DOHH2 (cell line): ENCODE results near the gene HIVEP3.
A peak's percentile ranks its signal among the peaks of the same experiment; 100 is the strongest.

Experiments used
- H3F3A ChIP-seq: fragments of 200-600 bp; sonication (generic), shearing (Covaris generic); 2 replicates; pipeline ENCODE4 v1.6.0; 2016; ENCODE audit warnings: antibody characterized with exemption, mild to moderate bottlenecking; ENCODE audit not compliant: control insufficient read depth, insufficient read depth
- H3K27ac ChIP-seq: fragments of 200-600 bp; sonication (generic); 2 replicates; pipeline ENCODE4 v1.5.1; 2014; ENCODE audit warnings: low read depth, mild to moderate bottlenecking, low read length, moderate library complexity
- H3K27me3 ChIP-seq: fragments of 200-600 bp; sonication (generic); 2 replicates; pipeline ENCODE4 v1.6.1; 2014; ENCODE audit warnings: mild to moderate bottlenecking, low read length, mixed read lengths; ENCODE audit not compliant: control insufficient read depth
- H3K36me3 ChIP-seq: fragments of 200-600 bp; sonication (generic); 2 replicates; pipeline ENCODE4 v1.6.1; 2014; ENCODE audit warnings: mild to moderate bottlenecking, low read length, moderate library complexity, mixed read lengths; ENCODE audit not compliant: control insufficient read depth
- H3K4me1 ChIP-seq: fragments of 200-600 bp; sonication (generic); 2 replicates; pipeline ENCODE4 v1.6.1; 2014; ENCODE audit warnings: mild to moderate bottlenecking, low read length, mixed read lengths; ENCODE audit not compliant: control insufficient read depth
- H3K4me2 ChIP-seq: fragments of 200-600 bp; sonication (generic); 2 replicates; pipeline ENCODE4 v1.6.0; 2014; ENCODE audit warnings: mild to moderate bottlenecking, low read length, moderate library complexity
- H3K4me3 ChIP-seq: fragments of 200-600 bp; sonication (generic); 2 replicates; pipeline ENCODE4 v1.5.1; 2014; ENCODE audit warnings: mild to moderate bottlenecking, low read length, mixed read lengths
- H3K79me2 ChIP-seq: fragments of 200-600 bp; sonication (generic); 2 replicates; pipeline ENCODE4 v1.6.1; 2014; ENCODE audit warnings: mild to moderate bottlenecking, low read length, mixed read lengths; ENCODE audit not compliant: control insufficient read depth
- H3K9me2 ChIP-seq: fragments of 200-600 bp; sonication (generic); replicated peaks from 2 replicates; pipeline ENCODE4 v1.6.1; 2014; ENCODE audit warnings: mild to moderate bottlenecking, low read length, mixed read lengths; ENCODE audit not compliant: control insufficient read depth
- H3K9me3 ChIP-seq: fragments of 200-600 bp; sonication (generic); 2 replicates; pipeline ENCODE4 v1.6.1; 2014; ENCODE audit warnings: antibody characterized with exemption, low read length, mixed read lengths; ENCODE audit not compliant: control insufficient read depth, insufficient read depth
- H4K20me1 ChIP-seq: fragments of 200-600 bp; sonication (generic); 2 replicates; pipeline ENCODE4 v1.6.0; 2014; ENCODE audit warnings: low read depth, mild to moderate bottlenecking, antibody characterized with exemption, low read length, moderate library complexity; ENCODE audit not compliant: control insufficient read depth, insufficient read depth
- EZH2phosphoT487 ChIP-seq: fragments of 200-600 bp; sonication (generic); IDR thresholded peaks from 2 replicates; pipeline ENCODE4 v1.6.1; 2017; ENCODE audit warnings: borderline replicate concordance, mild to moderate bottlenecking, antibody characterized with exemption, low read length, moderate library complexity, mixed read lengths
- TF ChIP-seq, protein P1 (sequence below): fragments of 200-600 bp; sonication (generic); IDR thresholded peaks from one replicate; pipeline ENCODE4 v1.5.1; 2014; ENCODE audit warnings: antibody characterized with exemption, mild to moderate bottlenecking, low read depth, low read length; ENCODE audit not compliant: poor library complexity, severe bottlenecking

Gene HIVEP3

DNA sequence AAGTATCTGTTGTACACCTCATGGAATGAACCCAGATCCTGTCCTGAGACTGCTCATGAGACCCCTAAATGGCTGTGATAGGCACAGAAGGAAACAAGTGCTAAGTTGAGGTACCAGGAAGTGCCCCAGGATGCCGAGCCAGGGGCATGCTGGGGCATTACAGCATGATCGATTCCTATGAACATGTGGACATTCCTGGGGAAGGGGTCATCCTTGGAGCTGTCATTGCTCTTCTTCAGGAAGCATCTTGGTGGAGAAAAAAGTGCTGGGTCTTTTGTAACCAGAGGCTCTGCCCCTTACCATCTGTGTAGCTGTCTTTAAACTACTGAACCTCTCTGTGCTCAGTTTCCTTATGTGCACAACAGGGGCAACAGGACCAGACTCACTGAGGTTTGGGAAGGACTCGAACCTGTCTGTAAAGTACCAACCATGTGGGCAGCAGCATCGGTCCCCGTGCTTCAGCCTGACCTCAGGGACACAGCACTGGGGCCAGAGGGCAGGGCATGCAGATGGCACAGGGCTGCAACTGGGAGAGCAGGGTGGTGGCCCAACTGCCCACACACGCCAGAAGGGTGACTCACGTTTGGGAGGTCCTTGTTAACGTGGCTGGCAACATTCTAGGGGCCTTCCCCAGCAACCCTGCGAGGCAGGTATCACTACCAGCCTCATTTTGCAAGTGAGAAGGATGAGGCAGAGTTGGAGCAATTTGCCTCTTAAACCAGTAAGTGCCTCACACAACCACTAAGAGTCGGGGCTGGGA lies 291.9 kb downstream of the HIVEP3 start:
- Histone ChIP-seq H3K79me2 (no peaks in the 10 kb centered on the region), H3K9me2 (no peaks in the 10 kb centered on the region), H4K20me1 (no peaks in the 10 kb centered on the region), H3K4me3 (no peak overlapping the region), H3K9me3 (no peaks in the 10 kb centered on the region), H3K27ac (no peak overlapping the region), H3K4me1 (peaks cover 20% of the 10 kb centered on the region), H3K4me2 (no peak overlapping the region), H3K27me3 (no peaks in the 10 kb centered on the region), H3K36me3 (no peaks in the 10 kb centered on the region), H3F3A (no peaks in the 10 kb centered on the region)
- no peak for TF ChIP-seq EZH2phosphoT487
- TF ChIP-seq, protein P1, sequence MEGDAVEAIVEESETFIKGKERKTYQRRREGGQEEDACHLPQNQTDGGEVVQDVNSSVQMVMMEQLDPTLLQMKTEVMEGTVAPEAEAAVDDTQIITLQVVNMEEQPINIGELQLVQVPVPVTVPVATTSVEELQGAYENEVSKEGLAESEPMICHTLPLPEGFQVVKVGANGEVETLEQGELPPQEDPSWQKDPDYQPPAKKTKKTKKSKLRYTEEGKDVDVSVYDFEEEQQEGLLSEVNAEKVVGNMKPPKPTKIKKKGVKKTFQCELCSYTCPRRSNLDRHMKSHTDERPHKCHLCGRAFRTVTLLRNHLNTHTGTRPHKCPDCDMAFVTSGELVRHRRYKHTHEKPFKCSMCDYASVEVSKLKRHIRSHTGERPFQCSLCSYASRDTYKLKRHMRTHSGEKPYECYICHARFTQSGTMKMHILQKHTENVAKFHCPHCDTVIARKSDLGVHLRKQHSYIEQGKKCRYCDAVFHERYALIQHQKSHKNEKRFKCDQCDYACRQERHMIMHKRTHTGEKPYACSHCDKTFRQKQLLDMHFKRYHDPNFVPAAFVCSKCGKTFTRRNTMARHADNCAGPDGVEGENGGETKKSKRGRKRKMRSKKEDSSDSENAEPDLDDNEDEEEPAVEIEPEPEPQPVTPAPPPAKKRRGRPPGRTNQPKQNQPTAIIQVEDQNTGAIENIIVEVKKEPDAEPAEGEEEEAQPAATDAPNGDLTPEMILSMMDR, result no peak

DNA sequence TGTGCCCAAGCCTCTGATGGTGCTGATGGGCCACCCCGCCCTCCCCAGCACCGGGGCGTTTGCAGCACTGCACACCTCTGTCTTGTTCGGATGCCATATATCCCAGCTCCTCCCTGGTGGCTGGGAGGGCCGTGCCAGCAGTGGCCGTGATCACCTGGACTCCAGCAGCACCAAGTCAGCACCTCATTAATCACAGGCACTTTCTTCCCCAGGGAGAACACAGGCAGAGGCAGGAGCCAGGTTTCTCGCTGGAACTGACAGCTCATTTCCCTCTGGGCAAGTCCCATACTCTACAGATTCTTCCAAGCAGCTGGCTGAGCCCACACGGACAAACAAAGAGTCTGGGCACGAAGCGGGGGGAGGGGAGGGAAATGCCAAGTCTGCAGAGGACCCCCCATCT lies 292.6 kb downstream of the HIVEP3 start:
- no peaks in the 10 kb centered on the region for H3K36me3 ChIP-seq
- H3K9me2 ChIP-seq, result no peaks in the 10 kb centered on the region
- no peak overlapping the region for H3K27ac ChIP-seq
- no peak overlapping the region for H3K4me3 ChIP-seq
- no peak overlapping the region for H3K4me2 ChIP-seq
- no peaks in the 10 kb centered on the region for H3K79me2 ChIP-seq
- no peaks in the 10 kb centered on the region for H3K9me3 ChIP-seq
- H3F3A ChIP-seq, result no peaks in the 10 kb centered on the region
- H4K20me1 ChIP-seq, result no peaks in the 10 kb centered on the region
- peaks cover 20% of the 10 kb centered on the region for H3K4me1 ChIP-seq
- TF ChIP-seq EZH2phosphoT487, result no peak
- TF ChIP-seq, protein P1, result no peak
- no peaks in the 10 kb centered on the region for H3K27me3 ChIP-seq

DNA sequence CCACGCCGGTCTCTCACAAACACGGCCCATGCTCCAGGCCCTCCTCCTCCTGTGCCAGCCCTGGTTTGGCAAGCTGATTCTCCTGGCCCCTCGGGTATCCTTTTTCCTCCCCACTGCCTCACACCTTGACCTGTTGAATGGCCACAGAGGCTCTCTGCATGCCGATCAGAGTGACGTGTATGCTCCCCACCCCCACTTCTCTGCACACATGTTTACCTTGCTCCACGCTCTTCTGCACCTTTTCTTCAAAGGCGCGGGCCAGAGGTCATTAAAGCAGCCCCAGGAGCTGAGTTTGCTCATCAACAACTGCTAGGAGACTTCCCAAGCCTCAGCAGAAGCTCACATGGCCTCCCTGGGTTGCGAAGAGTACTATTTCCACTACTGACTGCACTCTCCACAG lies 295.0 kb downstream of the HIVEP3 start:
- Histone ChIP-seq H3K27ac (no peak overlapping the region), H3F3A (no peaks in the 10 kb centered on the region), H3K4me1 (peaks cover 20% of the 10 kb centered on the region)

More for the DNA sequence above, 295.0 kb downstream of the HIVEP3 start:
- Histone ChIP-seq H3K4me2 (peak overlapping the region; percentile 60), H4K20me1 (no peaks in the 10 kb centered on the region), H3K27me3 (no peaks in the 10 kb centered on the region), H3K79me2 (no peaks in the 10 kb centered on the region), H3K9me3 (no peaks in the 10 kb centered on the region), H3K4me3 (peak overlapping the region; percentile 44; the same call in 1 of the 2 replicates), H3K9me2 (no peaks in the 10 kb centered on the region), H3K36me3 (no peaks in the 10 kb centered on the region)
- TF ChIP-seq, protein P1, result no peak
- TF ChIP-seq EZH2phosphoT487, result no peak
